GM21825 (cell line): ENCODE measurements around the gene TUBA1C.

Experiments
- ATAC-seq: cut with Tn5 transposase; IDR thresholded peaks from one replicate; pipeline ENCODE4 v1.9.1; 2021; ENCODE audit warnings: mild to moderate bottlenecking, moderate library complexity; ENCODE audit not compliant: unreplicated experiment

TUBA1C gene

GRCh38 chr12:49264873-49265792 lies at the start of gene TUBA1C:
Gene TUBA1C (plus strand): TSS chr12:49265082. CDS start chr12:49265182, 100 bp downstream.
- peak; percentile 81 for ATAC-seq

GRCh38 chr12:49219417-49220026 lies 45.4 kb upstream of the TUBA1C start:
- ATAC-seq = no peak

GRCh38 chr12:49220972-49221371 lies 43.9 kb upstream of the TUBA1C start:
- ATAC-seq = no peak

GRCh38 chr12:49223122-49223521 lies 41.8 kb upstream of the TUBA1C start:
- no peak for ATAC-seq

GRCh38 chr12:49223590-49224369 lies 41.1 kb upstream of the TUBA1C start:
- ATAC-seq = no peak

GRCh38 chr12:49225576-49226166 lies 39.2 kb upstream of the TUBA1C start:
- no peak for ATAC-seq

- no peak for ATAC-seq
Measured at GRCh38 chr12:49227713-49228112, 37.2 kb upstream of the TUBA1C start.

- no peak for ATAC-seq
Measured at GRCh38 chr12:49228653-49229052, 36.2 kb upstream of the TUBA1C start.

GRCh38 chr12:49230176-49230804 lies 34.6 kb upstream of the TUBA1C start:
- ATAC-seq = no peak

- no peak for ATAC-seq
Measured at GRCh38 chr12:49230805-49231194, 34.1 kb upstream of the TUBA1C start.

GRCh38 chr12:49231878-49232655 lies 32.8 kb upstream of the TUBA1C start:
- no peak for ATAC-seq

GRCh38 chr12:49232940-49233841 lies 31.7 kb upstream of the TUBA1C start:
- ATAC-seq = no peak

- ATAC-seq = peak; percentile 49
Measured at GRCh38 chr12:49233842-49234526, 30.9 kb upstream of the TUBA1C start.

GRCh38 chr12:49236423-49236822 lies 28.5 kb upstream of the TUBA1C start:
- no peak for ATAC-seq

- ATAC-seq = no peak
Measured at GRCh38 chr12:49243631-49244030, 21.3 kb upstream of the TUBA1C start.

GRCh38 chr12:49244176-49244575 lies 20.7 kb upstream of the TUBA1C start:
- no peak for ATAC-seq

- no peak for ATAC-seq
Measured at GRCh38 chr12:49251357-49251756, 13.5 kb upstream of the TUBA1C start.

- no peak for ATAC-seq
Measured at GRCh38 chr12:49253033-49253623, 11.8 kb upstream of the TUBA1C start.
